Measurements from ENCODE around the gene SEMA5A. TPM values are rescaled to one million over a fixed set of nuclear protein-coding genes. Genes with fewer than 3 reads are reported as not detected.

SEMA5A gene
- total RNA-seq, 1 experiment from 2014 or later = 6.5 TPM

DNA sequence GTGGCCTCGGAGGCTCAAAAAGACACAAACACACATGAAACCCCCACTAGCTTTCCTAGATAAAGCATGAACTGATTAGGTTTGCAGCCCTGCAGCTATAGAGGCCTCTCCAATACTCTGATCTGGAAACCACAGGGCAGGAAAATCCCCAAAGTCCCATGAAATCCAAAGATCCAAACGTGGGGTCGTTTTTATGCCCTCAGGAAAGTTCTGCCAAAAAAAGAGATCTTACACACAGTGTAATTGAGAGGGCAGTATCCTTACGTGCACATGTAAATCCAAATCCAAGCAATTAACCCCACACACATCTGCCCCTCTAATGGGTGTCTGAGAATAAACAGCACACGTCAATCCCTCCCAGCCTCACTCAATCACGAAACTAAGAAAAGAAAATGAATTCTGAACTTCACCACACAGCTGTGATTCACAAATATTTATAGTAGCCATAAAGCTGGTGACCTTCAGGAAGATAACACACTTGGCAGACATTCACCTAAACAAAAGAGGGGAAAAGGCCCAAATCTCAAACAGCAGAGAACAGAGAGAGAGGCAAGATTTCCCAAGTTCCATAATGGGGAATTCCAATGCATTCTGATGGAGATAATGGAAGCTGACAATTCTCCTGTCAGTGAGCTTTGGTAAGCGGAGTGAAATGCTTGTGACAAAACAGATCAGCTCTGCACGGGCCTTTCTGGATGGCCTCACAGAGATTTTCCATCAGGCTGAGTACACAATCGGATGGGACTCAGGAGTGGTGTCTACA, 114.2 kb downstream of the SEMA5A start:
- peak; percentile 18 for DNase-seq
- Histone ChIP-seq H3K27me3 (ENCODE audit: control insufficient read depth, insufficient read depth, low read length) (no peaks in the 10 kb centered on the region), H3K4me3 (ENCODE audit: insufficient read depth, low read depth, low read length) (no peak overlapping the region), H3K36me3 (replicated peaks; ENCODE audit: control insufficient read depth, insufficient read depth, low read length) (no peaks in the 10 kb centered on the region)

DNA sequence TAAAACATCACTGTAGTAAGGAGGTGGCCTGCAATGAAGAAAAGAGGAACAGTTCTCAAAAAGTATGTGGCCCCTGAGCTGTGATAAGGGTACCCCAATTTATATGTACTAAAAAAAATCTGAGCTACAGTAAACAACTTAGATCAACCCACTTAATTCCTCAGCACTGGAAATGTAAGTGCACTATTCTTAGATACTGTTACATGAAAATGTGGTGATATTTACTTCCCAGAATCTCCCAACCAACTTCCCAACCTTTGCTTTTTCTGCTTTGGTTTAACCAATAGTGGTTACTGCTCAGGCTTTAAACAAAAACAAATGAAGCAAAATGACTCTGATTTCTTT, 114.8 kb downstream of the SEMA5A start:
- no peak for DNase-seq
- Histone ChIP-seq H3K27me3 (ENCODE audit: control insufficient read depth, insufficient read depth, low read length) (no peaks in the 10 kb centered on the region), H3K4me3 (ENCODE audit: insufficient read depth, low read depth, low read length) (no peak overlapping the region), H3K36me3 (replicated peaks; ENCODE audit: control insufficient read depth, insufficient read depth, low read length) (no peaks in the 10 kb centered on the region)

DNA sequence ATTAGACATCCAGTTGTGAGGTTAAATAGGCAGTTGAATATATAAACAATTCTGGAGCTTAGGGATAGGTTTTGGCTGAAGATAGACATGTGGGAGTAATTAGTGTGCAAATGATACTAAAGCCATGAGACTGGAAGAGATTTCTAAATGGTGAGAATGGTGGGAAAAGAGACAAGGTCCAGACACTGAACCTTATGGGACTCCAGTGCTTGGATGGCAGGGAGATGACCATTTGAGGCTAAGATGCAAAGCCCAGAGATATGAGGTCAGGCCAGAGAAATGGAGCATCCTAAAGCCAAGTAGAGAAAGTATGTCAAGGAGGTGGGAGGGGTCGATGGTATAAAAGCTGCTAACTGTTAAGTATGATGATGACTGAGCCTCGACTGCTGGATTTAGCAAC, 115.6 kb downstream of the SEMA5A start:
- DNase-seq = no peak
- H3K27me3 ChIP-seq (ENCODE audit: control insufficient read depth, insufficient read depth, low read length) = no peaks in the 10 kb centered on the region
- H3K4me3 ChIP-seq (ENCODE audit: insufficient read depth, low read depth, low read length) = no peak overlapping the region
- H3K36me3 ChIP-seq (replicated peaks; ENCODE audit: control insufficient read depth, insufficient read depth, low read length) = no peaks in the 10 kb centered on the region

DNA sequence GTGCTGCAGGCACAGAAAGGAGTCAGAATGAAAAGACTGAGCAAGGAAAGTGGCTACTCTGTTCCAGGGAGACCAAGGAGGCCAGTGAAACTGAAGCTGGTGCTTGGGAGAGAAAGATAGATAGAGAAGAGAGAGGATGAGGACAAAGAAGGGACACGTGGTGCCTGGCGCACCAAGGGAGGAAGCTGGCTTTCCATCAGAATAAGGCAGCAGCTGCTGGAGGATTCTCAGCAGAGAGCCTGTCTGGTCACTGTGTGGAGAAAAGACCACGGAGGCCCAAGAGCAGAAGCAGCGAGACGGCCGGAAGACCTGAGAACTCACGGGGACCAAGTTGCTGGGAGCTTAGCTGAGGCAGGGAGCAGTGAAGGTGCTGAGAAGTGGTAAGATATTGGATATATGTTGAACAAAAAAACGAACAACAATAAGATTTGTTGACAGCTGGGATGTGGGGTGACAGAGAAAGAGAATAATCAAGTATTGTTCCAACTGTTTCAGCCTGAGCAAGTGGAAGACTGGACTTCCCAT, 116.1 kb downstream of the SEMA5A start:
- Histone ChIP-seq H3K4me3 (ENCODE audit: insufficient read depth, low read depth, low read length) (no peak overlapping the region), H3K27me3 (ENCODE audit: control insufficient read depth, insufficient read depth, low read length) (no peaks in the 10 kb centered on the region), H3K36me3 (replicated peaks; ENCODE audit: control insufficient read depth, insufficient read depth, low read length) (no peaks in the 10 kb centered on the region)
- DNase-seq = no peak

DNA sequence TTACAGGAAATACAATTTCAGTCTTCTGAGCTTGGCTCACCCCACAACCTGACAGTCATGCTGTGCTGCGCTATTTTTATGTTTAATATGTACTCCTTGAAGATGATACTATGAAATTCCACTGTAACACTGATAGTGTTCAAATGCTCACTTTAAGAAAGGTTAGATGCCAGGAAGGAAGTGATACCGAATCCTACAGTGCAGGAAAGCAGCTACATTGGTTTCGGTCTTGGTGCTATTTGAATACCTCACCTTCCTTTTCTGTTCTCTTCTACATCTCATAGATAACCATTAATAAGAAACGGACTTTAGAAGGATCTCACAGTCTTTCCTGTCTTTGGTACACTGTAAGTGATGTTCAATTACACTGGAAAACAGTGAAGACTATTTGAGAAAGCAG, 117.6 kb downstream of the SEMA5A start:
- Histone ChIP-seq H3K4me3 (ENCODE audit: insufficient read depth, low read depth, low read length) (no peak overlapping the region), H3K36me3 (replicated peaks; ENCODE audit: control insufficient read depth, insufficient read depth, low read length) (no peaks in the 10 kb centered on the region), H3K27me3 (ENCODE audit: control insufficient read depth, insufficient read depth, low read length) (no peaks in the 10 kb centered on the region)
- no peak for DNase-seq

DNA sequence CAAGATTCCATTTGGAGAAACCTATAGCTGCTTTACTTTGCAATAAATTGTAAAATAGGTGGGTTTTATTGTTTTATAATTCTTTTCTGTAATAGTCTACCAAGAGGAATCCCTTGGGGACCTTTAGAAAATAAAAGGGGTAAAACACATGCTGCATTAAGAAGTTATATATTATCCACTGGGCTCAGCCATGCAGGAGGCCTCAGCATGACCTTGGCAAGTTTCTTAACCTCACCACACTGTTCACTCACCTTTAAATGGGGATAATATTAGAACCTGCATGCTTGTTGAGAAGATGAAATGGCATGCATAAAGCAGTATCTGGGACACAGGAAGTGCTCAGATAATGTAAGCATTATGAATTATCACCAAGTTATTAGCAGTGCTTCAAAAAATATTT, 120.2 kb downstream of the SEMA5A start:
- DNase-seq = no peak
- no peaks in the 10 kb centered on the region for H3K27me3 ChIP-seq (ENCODE audit: control insufficient read depth, insufficient read depth, low read length)
- H3K4me3 ChIP-seq (ENCODE audit: insufficient read depth, low read depth, low read length) = no peak overlapping the region
- no peaks in the 10 kb centered on the region for H3K36me3 ChIP-seq (replicated peaks; ENCODE audit: control insufficient read depth, insufficient read depth, low read length)

DNA sequence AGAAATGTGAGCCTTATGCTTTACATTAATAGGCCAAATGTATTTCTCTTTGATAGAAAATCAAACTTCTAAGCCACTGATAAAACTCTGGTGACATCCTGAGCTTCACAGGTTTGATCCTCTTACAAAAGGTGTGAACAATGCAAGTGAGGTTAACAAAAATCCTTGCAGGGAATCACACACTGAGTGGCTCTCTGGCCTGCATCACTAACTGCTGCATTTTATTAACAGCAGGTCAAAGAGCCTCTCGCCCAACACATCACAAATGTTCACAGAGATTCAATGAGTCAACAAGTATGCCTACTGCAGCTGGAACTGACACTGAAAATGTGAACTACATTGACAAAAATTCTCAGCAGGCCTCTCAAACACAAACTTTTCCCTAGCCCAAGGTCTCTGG, 122.3 kb downstream of the SEMA5A start:
- H3K4me3 ChIP-seq (ENCODE audit: insufficient read depth, low read depth, low read length) = no peak overlapping the region
- no peak for DNase-seq
- H3K36me3 ChIP-seq (replicated peaks; ENCODE audit: control insufficient read depth, insufficient read depth, low read length) = no peaks in the 10 kb centered on the region
- H3K27me3 ChIP-seq (ENCODE audit: control insufficient read depth, insufficient read depth, low read length) = no peaks in the 10 kb centered on the region

DNA sequence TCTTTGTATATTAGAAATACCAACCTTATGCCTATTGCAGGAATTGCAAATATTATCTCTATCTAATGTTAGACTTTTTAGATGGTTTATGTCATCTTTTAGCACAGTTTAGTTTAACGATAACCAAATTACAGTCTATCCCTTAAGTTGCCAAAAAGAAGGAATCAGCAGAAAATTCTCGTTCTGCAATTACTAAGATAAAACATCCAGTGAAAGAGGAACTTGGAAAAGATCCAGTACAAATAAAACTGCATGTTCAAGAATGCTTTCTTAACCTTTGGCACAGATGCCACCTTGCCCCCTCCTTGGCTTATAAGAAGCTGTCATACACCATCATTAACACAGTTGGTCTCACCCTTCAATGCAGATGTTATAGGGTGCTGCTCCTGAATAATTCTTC, 124.0 kb downstream of the SEMA5A start:
- no peaks in the 10 kb centered on the region for H3K27me3 ChIP-seq (ENCODE audit: control insufficient read depth, insufficient read depth, low read length)
- H3K36me3 ChIP-seq (replicated peaks; ENCODE audit: control insufficient read depth, insufficient read depth, low read length) = no peaks in the 10 kb centered on the region
- H3K4me3 ChIP-seq (ENCODE audit: insufficient read depth, low read depth, low read length) = no peak overlapping the region
- no peak for DNase-seq

DNA sequence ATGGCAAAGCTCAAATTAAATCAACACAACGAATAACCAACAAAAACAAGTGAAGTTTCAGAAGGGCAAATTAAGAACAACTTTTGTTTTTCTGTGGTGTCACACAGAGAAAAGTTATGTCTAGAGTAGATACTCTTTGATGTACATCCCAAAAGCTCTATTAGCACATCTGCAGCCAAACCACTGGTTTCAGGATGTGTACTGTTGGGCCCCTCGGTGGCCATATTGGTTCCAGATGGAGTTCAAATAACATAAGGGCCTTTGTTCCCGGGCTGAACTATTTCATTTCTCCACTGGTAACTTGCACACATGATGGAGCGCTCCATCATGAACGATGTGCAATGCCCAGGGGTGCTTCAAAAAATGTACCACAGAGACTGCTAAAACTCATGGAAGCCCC, 126.1 kb downstream of the SEMA5A start:
- H3K4me3 ChIP-seq (ENCODE audit: insufficient read depth, low read depth, low read length) = no peak overlapping the region
- no peak for DNase-seq
- no peaks in the 10 kb centered on the region for H3K27me3 ChIP-seq (ENCODE audit: control insufficient read depth, insufficient read depth, low read length)
- H3K36me3 ChIP-seq (replicated peaks; ENCODE audit: control insufficient read depth, insufficient read depth, low read length) = no peaks in the 10 kb centered on the region

DNA sequence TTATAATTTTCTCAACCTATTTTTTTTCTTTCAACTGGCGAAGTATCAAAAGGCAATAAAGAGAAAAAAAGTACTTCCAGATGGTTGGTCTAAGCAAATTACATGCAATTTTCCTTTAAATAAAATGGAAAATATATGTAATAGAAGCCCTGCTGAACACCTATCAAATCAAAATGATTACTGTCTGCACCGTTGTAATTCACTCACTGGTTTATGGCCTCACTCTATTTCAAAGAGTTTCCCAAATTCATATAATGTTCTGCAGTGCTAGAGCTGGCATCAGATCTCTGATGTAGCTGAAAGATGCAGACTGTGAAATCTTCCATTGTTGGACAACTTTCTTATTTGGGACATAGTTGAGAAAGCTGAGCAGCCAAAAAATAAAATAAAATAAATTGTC, 130.3 kb downstream of the SEMA5A start:
- DNase-seq = no peak
- Histone ChIP-seq H3K4me3 (ENCODE audit: insufficient read depth, low read depth, low read length) (no peak overlapping the region), H3K27me3 (ENCODE audit: control insufficient read depth, insufficient read depth, low read length) (no peaks in the 10 kb centered on the region), H3K36me3 (replicated peaks; ENCODE audit: control insufficient read depth, insufficient read depth, low read length) (no peaks in the 10 kb centered on the region; the same call in 1 of the 2 replicates)

DNA sequence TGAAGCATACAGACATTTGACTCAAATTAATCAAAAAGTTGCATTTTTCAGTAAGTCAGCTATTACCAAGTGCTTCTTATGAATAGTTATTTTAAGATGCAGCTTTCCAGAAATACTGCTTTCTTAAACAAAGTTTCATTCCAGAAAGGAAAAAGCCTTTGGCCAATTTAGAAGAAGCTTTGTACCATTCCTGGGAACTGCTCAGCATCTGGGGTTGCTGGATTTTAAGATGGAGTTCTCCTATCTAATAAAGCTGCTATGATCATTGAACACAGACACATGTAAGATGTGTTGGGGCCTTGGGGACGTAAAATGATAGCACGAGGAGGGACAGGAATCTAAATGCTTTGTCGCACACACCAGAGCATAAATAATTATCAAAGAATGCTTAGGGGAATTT, 130.8 kb downstream of the SEMA5A start:
- no peaks in the 10 kb centered on the region for H3K27me3 ChIP-seq (ENCODE audit: control insufficient read depth, insufficient read depth, low read length)
- no peaks in the 10 kb centered on the region; the same call in 1 of the 2 replicates for H3K36me3 ChIP-seq (replicated peaks; ENCODE audit: control insufficient read depth, insufficient read depth, low read length)
- DNase-seq = no peak
- no peak overlapping the region for H3K4me3 ChIP-seq (ENCODE audit: insufficient read depth, low read depth, low read length)

DNA sequence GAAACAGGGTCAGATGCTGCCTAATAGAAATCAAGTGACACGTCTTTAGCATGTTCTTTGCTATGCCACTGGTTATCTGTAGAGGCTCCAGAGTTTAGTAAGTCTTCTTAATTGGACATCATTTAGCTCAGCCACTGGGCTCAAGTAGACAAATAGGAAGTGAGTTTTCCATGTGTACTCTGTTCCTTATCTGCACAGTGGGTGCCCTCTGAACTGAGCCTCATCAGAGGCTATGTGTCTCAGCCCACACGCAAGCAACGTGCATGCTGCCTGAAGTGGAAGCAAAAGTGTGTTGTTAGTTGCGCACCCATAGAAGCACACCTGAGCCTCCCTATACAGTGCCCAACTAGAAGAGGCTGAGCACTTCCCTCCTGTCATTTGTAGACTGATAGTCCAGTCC, 134.7 kb downstream of the SEMA5A start:
- Histone ChIP-seq H3K36me3 (replicated peaks; ENCODE audit: control insufficient read depth, insufficient read depth, low read length) (no peaks in the 10 kb centered on the region; the same call in 1 of the 2 replicates), H3K27me3 (ENCODE audit: control insufficient read depth, insufficient read depth, low read length) (no peaks in the 10 kb centered on the region), H3K4me3 (ENCODE audit: insufficient read depth, low read depth, low read length) (no peak overlapping the region)
- no peak for DNase-seq

DNA sequence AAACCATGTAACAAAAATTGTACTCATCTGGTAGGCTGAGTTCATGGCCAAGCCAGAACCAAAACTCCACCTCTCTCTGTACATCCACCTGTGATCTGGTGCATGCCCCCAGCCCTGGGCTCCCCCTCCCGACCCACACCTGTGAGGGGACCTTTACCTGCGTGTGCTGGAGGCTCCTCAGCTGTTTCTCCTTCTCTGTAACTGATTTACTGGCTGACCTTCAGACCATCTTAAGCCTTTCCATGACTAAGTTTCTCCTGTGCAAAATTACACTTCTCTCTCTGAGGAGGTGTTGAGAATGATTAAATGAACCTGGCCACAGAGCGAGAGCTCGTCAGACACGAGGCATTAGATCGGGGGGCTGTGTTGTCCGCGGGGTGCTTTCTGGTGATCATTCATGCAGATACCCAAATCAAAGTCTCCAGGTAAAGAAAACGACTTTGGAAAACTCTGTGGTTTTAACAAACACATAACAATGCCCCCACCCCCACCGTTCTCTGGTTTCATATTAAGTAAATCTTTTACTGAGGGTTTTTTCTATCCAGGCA, 136.4 kb downstream of the SEMA5A start:
- no peak for DNase-seq
- Histone ChIP-seq H3K36me3 (replicated peaks; ENCODE audit: control insufficient read depth, insufficient read depth, low read length) (no peaks in the 10 kb centered on the region; the same call in 1 of the 2 replicates), H3K4me3 (ENCODE audit: insufficient read depth, low read depth, low read length) (no peak overlapping the region), H3K27me3 (ENCODE audit: control insufficient read depth, insufficient read depth, low read length) (no peaks in the 10 kb centered on the region)

DNA sequence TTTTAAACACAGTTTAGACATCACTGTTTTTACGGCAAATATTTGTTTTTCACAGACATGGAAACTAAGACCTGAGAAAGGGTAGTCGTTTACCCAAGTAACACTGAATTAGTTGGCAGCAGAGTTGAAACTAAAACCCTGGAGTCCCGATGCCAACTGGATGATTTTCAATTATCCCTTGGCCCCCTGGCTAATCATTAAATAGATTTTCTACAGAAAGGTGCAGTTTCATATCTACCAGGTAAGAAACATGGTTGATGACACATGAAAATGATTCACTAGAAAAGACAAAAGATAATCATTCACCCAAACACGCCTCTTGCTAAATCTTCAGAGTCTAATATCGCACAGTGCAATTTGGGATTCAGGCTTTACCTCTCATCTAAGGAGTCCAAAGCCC, 136.9 kb downstream of the SEMA5A start:
- H3K27me3 ChIP-seq (ENCODE audit: control insufficient read depth, insufficient read depth, low read length) = no peaks in the 10 kb centered on the region
- no peak overlapping the region for H3K4me3 ChIP-seq (ENCODE audit: insufficient read depth, low read depth, low read length)
- DNase-seq = no peak
- H3K36me3 ChIP-seq (replicated peaks; ENCODE audit: control insufficient read depth, insufficient read depth, low read length) = no peaks in the 10 kb centered on the region; the same call in 1 of the 2 replicates

DNA sequence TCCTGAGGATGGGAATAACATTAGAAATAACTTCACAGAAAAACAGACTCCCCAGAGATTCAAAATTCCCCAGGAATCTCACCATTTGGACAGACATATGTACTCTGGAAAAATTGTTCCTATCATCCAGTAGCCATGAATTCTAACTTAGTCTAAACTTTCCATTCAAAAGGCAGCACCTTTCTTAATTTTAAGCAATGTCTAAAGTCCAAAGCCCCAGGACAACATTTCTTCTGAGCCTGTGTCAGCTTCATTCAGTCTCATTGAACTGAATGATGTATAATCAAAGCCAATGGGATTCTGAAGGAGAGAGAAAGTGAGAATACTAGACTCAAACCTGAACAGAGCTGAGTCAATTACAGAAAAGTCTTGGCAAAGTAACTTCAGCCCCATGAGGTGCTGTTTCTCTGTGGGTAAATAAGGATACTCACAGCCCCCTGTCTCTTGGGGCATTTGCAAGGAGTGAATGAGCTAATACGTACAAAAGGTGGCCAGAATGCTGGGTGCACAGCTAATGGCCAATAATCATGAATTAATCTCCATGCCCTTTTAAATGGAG, 140.6 kb downstream of the SEMA5A start:
- Histone ChIP-seq H3K36me3 (replicated peaks; ENCODE audit: control insufficient read depth, insufficient read depth, low read length) (no peaks in the 10 kb centered on the region), H3K4me3 (ENCODE audit: insufficient read depth, low read depth, low read length) (no peak overlapping the region), H3K27me3 (ENCODE audit: control insufficient read depth, insufficient read depth, low read length) (no peaks in the 10 kb centered on the region)
- no peak for DNase-seq

Data from H7 (cell line).